GM19238 (cell line): ENCODE results near the gene SRPK3.
"Not testable (repeated sequence)": the region's sequence is repeated elsewhere in the genome, so short reads cannot be mapped to it uniquely, and the experiment has no call there.

Source experiments
- DNase-seq: peaks from one replicate; pipeline ENCODE4 v3.0.0; 2011; ENCODE audit warnings: low spot score; ENCODE audit not compliant: insufficient read length

The SRPK3 gene

DNA sequence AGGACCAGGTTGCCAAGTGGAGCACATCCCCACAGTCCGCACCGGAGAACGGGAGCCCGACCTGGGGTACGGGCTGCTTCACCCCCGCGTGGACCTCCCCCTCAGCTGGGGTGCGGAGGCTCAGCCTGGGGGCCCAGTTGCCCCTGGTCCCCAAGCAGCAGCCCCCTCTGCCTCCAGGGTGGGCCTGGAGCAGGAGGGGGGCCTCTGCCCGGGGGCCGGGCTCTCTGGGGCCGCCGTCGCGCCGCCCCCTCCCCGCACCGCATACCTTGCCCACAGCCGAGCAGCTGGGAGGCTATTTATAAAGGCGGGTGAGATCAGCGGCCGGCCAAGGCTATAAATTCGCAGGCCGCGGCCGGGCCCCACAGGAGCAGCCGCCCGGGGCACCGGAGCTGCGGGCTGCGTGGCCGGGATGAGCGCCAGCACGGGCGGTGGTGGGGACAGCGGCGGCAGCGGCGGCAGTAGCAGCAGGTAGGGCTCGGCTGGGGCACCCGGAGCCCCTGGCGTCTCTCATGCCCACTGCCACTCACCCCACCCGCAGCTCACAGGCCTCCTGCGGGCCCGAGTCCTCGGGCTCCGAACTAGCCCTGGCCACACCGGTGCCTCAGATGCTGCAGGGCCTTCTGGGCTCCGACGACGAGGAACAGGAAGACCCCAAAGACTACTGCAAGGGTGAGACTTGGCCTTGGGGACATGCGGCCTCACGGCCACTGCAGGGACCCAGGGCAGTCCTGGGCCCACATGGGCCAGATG lies at the start of gene SRPK3:
TSS of gene SRPK3 (plus strand) at position 364 of the 750 bp plus-strand sequence. CDS start at position 410, 46 bp downstream.
- DNase-seq: no peak

DNA sequence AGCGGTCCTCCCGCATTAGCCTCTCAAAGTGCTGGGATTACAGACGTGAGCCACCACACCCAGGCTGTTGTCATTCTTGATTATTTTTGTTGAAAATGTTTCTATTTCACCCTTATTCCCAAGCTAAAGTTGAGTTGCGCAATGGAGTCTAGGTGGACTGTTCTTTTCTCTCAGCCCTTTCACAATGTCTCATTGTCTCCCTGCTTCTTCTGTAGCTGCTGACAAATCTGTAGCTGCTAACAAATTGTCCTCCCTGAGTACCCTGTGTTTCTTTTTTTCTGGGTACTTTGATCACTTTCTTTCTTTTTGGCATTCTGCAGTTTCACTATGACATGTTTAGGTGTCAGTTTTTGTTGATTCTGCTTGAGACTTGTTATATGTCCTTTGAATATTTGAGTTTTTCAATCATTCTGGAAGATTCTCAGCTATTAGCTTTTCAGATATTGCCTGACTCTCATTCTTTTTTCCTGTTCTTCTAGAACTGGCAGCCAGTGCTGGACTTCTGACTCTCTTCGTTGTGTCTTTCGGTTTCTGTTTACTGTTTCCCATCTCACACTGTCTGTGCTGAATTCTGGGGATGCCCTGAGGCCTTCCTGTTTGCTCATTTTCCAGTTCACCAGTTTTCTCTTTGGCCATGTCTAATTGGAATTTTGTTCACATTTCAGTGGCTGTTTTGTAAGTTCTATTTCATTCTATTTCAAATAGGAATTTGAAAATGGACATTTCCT lies 49.6 kb upstream of the SRPK3 start:
- DNase-seq: no peak

DNA sequence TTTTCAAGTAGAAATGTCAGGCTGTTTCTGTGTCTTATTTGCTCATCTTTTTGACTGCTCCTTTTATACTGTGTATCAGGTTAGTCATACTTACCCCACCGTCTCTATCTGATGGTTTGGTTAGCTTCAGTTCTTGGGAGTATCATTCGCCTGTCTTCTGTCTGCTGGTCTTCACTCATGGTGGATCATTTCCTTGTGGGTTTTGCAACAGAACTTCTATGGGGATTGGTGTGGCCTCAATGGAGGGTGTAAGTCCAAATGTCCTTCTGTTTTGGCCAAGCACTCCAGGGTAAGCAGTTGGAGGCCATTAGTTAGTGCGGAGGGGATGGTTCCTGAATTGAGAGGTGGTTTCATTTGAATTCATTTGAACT lies 49.0 kb upstream of the SRPK3 start:
- no peak for DNase-seq

- DNase-seq: no peak
Observed at GRCh38 chrX:153732401-153732800, 48.4 kb upstream of the SRPK3 start.

GRCh38 chrX:153733651-153734240 lies 47.1 kb upstream of the SRPK3 start:
- DNase-seq: no peak

GRCh38 chrX:153734871-153735270 lies 46.0 kb upstream of the SRPK3 start:
- no peak for DNase-seq

- DNase-seq: no peak
Observed at GRCh38 chrX:153735274-153735673, 45.6 kb upstream of the SRPK3 start.

DNA sequence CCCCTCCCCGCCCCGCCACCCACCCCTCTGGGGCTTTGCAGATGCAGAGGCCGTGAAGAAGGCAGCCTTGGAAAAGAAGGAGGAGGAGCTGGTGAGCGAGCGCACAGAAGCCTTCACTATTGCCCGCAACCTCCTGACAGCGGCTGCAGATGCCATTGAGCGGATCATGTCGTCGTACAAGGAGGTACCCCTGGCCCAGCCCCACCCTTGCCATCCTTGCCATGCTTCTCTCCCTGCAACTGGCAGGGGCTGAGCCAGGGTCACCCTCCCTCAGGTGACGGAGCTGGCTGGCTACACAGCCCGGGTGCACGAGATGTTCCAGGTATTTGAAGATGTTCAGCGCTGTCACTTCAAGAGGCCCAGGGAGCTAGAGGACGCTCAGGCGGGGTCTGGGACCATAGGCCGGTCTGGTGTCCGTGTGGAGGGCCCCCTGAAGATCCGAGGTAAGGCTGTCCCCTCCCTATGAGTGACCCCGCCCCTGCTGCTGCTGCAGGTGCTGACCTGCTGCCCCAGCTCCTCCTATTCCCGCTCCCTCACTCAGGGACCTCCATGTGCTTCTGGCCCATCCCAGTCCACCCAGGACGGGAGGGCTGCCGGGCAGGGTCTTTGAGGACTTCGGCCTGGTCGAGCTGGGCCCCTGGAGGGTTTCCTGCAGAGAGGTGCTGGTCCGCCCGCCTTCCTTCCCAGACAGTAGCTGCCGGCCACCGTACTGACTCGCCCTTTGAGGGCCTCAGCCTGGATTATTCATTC lies 44.6 kb upstream of the SRPK3 start:
- no peak for DNase-seq

DNA sequence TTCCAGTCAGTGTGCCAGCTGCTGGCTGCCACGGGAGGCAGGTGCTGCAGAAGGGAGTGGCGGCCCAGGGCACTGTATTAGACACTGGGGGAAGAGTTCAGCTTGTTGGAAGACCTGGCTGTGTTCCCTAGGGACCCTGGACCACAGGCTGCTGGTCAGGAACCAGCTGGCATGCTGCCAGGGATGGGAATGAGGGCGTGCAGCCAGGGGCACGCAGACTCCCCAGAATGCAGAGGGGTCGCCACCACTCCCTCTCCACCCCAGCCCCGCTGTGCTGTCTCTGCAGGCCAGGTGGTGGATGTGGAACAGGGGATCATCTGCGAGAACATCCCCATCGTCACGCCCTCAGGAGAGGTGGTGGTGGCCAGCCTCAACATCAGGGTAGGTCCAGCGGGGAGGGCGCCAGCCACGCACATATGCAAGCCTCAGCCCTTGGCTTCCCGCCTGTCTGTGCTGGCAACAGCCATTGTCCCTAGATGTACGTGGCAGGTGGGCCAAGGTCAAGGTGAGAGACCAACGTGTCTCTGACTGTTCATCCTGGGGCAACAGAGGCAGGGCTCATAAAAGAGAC lies 43.9 kb upstream of the SRPK3 start:
- DNase-seq: no peak

DNA sequence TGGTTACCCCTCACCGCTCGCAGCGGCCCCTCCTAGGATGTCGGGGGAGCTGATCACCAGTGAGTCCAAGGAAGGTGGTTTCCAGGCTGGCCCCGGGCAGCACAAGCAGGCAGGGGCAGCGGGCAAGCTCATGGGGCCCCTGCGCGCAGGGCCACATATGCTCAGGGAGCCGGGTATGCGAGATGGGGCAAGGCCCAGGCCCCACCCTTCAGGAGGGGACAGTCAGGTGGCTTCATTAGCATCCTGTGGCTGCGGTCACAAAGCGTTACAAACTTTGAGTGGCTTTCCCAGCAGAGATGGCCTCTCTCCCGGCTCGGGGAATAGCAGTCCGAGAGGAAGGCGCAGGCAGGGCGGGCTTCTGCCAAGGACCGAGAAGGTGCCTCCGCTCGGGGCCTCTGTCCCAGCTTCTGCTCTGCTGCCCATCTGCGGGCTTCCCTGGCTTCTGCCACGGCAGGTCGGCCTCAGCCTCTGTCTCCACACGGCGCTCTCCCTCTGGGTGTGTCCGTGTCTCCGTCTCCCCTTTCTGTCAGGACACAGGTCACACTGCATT lies 42.7 kb upstream of the SRPK3 start:
- no peak for DNase-seq

- no peak for DNase-seq
Observed at GRCh38 chrX:153739754-153740486, 40.9 kb upstream of the SRPK3 start.

- DNase-seq: no peak
Observed at GRCh38 chrX:153740631-153741222, 40.1 kb upstream of the SRPK3 start.

- DNase-seq: no peak
Observed at GRCh38 chrX:153741446-153741845, 39.4 kb upstream of the SRPK3 start.

- not testable (repeated sequence) for DNase-seq
Observed at GRCh38 chrX:153742111-153742510, 38.7 kb upstream of the SRPK3 start.

- DNase-seq: not testable (repeated sequence)
Observed at GRCh38 chrX:153742796-153743467, 37.9 kb upstream of the SRPK3 start.

GRCh38 chrX:153743468-153744209 lies 37.2 kb upstream of the SRPK3 start:
- not testable (repeated sequence) for DNase-seq

DNA sequence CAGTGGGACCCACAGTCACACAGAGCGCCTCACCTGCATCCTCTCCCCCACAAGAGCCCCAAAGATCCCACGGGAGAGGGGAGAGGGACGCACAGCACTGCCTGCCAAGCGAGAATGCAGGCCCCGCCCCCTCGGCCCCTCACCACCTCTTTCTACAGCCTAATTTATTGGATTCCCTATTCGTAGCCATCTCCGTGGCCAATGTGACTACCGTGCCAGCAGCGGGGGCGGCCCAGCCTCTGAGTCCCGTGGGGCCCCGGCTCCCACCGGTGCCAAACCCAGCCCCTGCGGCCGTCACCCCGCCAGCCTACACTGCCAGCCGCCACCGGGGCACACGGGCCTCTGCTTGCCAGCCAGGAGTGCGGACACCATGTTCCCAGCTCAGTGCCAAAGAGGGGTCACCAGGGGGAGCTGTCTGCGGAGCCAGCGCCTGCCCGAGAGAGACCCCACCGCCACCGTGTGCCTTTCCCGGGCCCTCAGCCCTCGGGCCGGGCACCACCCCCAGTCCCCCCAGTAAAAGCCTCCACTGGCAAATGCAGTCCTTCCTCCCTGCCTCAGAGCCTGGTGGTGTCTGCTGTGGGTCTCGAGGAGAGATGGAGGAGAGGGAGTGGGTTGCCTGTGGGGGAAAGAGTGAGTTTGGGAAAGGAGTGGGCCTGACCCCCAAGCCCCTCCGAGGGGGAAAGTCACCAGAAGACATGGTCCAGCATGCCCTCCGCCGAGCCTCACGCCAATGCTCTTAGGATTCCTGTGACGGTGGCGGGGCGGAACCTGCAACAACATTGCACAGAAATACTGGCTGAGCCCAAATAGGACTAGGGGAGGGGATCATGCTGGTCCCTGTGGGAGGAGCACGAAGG lies 36.4 kb upstream of the SRPK3 start:
- no peak for DNase-seq

DNA sequence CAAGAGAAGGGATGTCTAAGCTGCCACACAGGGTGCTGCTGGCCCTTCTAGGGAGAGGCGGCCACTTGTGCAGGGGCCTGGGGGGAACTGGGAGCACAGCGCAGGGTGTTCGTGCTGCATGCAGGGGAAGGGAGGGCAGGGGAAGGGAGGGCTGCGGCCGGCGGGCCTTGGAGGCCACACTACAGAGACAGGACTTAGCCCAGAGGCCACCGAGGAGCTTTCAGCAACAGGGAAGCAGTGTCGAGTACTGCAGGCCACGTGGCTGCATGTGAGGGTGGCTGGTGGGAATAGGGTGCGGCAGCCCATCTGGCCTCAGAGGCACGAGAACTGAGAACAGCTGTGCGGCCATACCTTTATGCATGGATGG lies 35.8 kb upstream of the SRPK3 start:
- not testable (repeated sequence) for DNase-seq
